HL-60 (cell line): ENCODE results near the gene KCNH1.

Experiments used
- GABPA ChIP-seq: IDR thresholded peaks from 2 replicates; pipeline ENCODE4 v1.6.1; 2012; ENCODE audit warnings: low read depth
- POLR2AphosphoS5 ChIP-seq: IDR thresholded peaks from 2 replicates; pipeline ENCODE4 v1.6.1; 2012; ENCODE audit warnings: low read depth
- SPI1 ChIP-seq: IDR thresholded peaks from 2 replicates; pipeline ENCODE4 v1.6.1; 2012; ENCODE audit warnings: low read depth, mild to moderate bottlenecking, borderline replicate concordance
- TF ChIP-seq, protein P1 (sequence below): IDR thresholded peaks from one replicate; pipeline ENCODE4 v1.5.1; 2011; ENCODE audit warnings: low read length, control low read depth, inconsistent platforms; ENCODE audit not compliant: insufficient read depth

DNA sequence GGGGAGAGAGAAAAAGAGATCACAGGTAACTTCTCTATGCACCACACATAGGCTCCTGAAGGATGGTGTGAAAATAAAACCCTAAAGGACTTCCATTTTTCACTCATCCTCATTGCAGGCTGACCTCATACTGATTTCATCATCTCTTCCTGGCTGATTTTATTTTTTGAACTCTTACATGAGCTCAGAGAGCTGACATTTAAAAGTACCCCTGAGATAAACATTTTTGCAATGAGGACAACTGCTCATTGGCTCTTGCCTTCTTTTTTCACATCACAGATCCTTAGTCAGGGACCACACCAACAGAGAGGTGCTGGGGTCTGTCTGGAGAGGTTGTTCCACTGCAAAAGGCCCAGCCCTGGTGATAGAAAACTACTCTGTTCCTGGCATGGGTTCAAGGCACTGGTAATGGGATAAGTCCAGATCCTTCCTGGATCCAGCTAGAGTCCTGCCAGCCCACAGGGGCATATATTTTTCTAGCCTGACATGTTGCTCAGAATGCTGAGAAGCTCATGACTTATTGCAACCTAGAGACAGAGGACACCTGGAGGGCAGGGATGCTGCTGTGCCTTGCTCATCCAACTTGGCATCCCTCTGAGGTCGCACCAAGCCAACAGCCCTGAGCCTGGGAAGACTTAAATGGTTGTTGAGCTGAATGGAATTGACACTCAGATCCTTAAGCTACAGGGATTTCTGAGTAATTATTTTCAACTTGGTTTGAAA is 445.3 kb downstream of the KCNH1 start:
- TF ChIP-seq, protein P1, sequence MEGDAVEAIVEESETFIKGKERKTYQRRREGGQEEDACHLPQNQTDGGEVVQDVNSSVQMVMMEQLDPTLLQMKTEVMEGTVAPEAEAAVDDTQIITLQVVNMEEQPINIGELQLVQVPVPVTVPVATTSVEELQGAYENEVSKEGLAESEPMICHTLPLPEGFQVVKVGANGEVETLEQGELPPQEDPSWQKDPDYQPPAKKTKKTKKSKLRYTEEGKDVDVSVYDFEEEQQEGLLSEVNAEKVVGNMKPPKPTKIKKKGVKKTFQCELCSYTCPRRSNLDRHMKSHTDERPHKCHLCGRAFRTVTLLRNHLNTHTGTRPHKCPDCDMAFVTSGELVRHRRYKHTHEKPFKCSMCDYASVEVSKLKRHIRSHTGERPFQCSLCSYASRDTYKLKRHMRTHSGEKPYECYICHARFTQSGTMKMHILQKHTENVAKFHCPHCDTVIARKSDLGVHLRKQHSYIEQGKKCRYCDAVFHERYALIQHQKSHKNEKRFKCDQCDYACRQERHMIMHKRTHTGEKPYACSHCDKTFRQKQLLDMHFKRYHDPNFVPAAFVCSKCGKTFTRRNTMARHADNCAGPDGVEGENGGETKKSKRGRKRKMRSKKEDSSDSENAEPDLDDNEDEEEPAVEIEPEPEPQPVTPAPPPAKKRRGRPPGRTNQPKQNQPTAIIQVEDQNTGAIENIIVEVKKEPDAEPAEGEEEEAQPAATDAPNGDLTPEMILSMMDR = no peak
- no peak for TF ChIP-seq SPI1
- TF ChIP-seq POLR2AphosphoS5 = no peak
- TF ChIP-seq GABPA = no peak
